Colonic mucosa (tissue), 4 donors: ENCODE results near the gene CCND1. TPM values are rescaled to one million over a fixed set of nuclear protein-coding genes. Genes with fewer than 3 reads are reported as not detected.

ENCODE experiments used
- DNase-seq: peaks from one replicate; pipeline ENCODE4 v3.0.0-alpha.2; 2020
- H3K27ac ChIP-seq: fragments of 200-600 bp; one replicate; pipeline ENCODE4 v1.8.0; 2021
- H3K27me3 ChIP-seq: fragments of 200-600 bp; one replicate; pipeline ENCODE4 v1.8.0; 2021
- H3K36me3 ChIP-seq: fragments of 200-600 bp; one replicate; pipeline ENCODE4 v1.8.0; 2021
- H3K4me1 ChIP-seq: fragments of 200-600 bp; one replicate; pipeline ENCODE4 v1.8.0; 2021; ENCODE audit warnings: mild to moderate bottlenecking
- H3K4me3 ChIP-seq: fragments of 200-600 bp; one replicate; pipeline ENCODE4 v1.8.0; 2021
- H3K9ac ChIP-seq, 2 donors: one replicate each; pipeline ENCODE4 v1.7.0; 2013; ENCODE audit warnings: control low read depth in 2 of 2, low read depth in 2 of 2, low read length in 2 of 2
- H3K9me3 ChIP-seq: fragments of 200-600 bp; one replicate; pipeline ENCODE4 v1.8.0; 2021
- CTCF ChIP-seq: fragments of 200-600 bp; IDR thresholded peaks from one replicate; pipeline ENCODE4 v1.8.0; 2022; ENCODE audit warnings: antibody characterized with exemption, mild to moderate bottlenecking
- intact Hi-C: fragments of 100-400 bp; cut with DNase I; formaldehyde crosslinking; loops from one replicate; pipeline ENCODE4 v1.14.1; 2022
- total RNA-seq, 2 donors: library from RNA; stranded (reverse); fragmentation: NEBNext Ultra II Directional in 1 of 2; extraction: Animal tissue kit (Norgen Biotek cat#: 25700) in 1 of 2; gene quantifications; one replicate each; pipeline ENCODE4 v1.2.1, GENCODE V29; 2021
- donor health status: healthy.
- donor health status: DM: no; HTN: no; CAD: no.
- donor health status: DM: no; HTN: no; CAD: no.

Gene CCND1
- total RNA-seq, 2 donors from 2014 or later: 59.7 to 94.6 TPM

- no peak overlapping the region for H3K4me3 ChIP-seq
- TF ChIP-seq CTCF: no peak
- no peak overlapping the region for H3K27ac ChIP-seq
- intact Hi-C loops: no loop called here
- H3K4me1 ChIP-seq: no peaks in the 10 kb centered on the region
- no peak for DNase-seq
- H3K9me3 ChIP-seq: no peaks in the 10 kb centered on the region
- H3K27me3 ChIP-seq: no peaks in the 10 kb centered on the region
- no peaks in the 10 kb centered on the region for H3K36me3 ChIP-seq
- H3K9ac ChIP-seq: no peak overlapping the region
Observed at GRCh38 chr11:69604055-69604454, 36.9 kb upstream of the CCND1 start.

- TF ChIP-seq CTCF: no peak
- no peak overlapping the region for H3K9ac ChIP-seq
- no peak overlapping the region for H3K4me3 ChIP-seq
- no peak for DNase-seq
- H3K36me3 ChIP-seq: no peaks in the 10 kb centered on the region
- intact Hi-C loops: no loop called here
- no peaks in the 10 kb centered on the region for H3K9me3 ChIP-seq
- H3K4me1 ChIP-seq: no peaks in the 10 kb centered on the region
- no peak overlapping the region for H3K27ac ChIP-seq
- no peaks in the 10 kb centered on the region for H3K27me3 ChIP-seq
Observed at GRCh38 chr11:69605737-69606526, 35.0 kb upstream of the CCND1 start.

- no peak for TF ChIP-seq CTCF
- no peak for DNase-seq
- no peaks in the 10 kb centered on the region for H3K4me1 ChIP-seq
- H3K9me3 ChIP-seq: no peaks in the 10 kb centered on the region
- no peak overlapping the region for H3K27ac ChIP-seq
- intact Hi-C loops: no loop called here
- no peaks in the 10 kb centered on the region for H3K36me3 ChIP-seq
- no peak overlapping the region for H3K4me3 ChIP-seq
- H3K27me3 ChIP-seq: no peaks in the 10 kb centered on the region
- no peak overlapping the region for H3K9ac ChIP-seq
Observed at GRCh38 chr11:69609351-69609750, 31.6 kb upstream of the CCND1 start.

GRCh38 chr11:69611548-69612526, 29.1 kb upstream of the CCND1 start:
- DNase-seq: no peak
- no peak overlapping the region for H3K4me3 ChIP-seq
- no peaks in the 10 kb centered on the region for H3K36me3 ChIP-seq
- no peak overlapping the region for H3K9ac ChIP-seq
- no peaks in the 10 kb centered on the region for H3K27me3 ChIP-seq
- H3K4me1 ChIP-seq: no peaks in the 10 kb centered on the region
- no peak overlapping the region for H3K27ac ChIP-seq
- no peaks in the 10 kb centered on the region for H3K9me3 ChIP-seq
- intact Hi-C loops: no loop called here
- TF ChIP-seq CTCF: no peak

- Histone ChIP-seq H3K27me3 (no peaks in the 10 kb centered on the region), H3K36me3 (no peaks in the 10 kb centered on the region), H3K4me3 (no peak overlapping the region), H3K9ac (no peak overlapping the region), H3K27ac (no peak overlapping the region), H3K9me3 (no peaks in the 10 kb centered on the region), H3K4me1 (no peaks in the 10 kb centered on the region)
- intact Hi-C loops: no loop called here
- no peak for DNase-seq
- TF ChIP-seq CTCF: no peak
Observed at GRCh38 chr11:69613594-69613993, 27.4 kb upstream of the CCND1 start.
